Memory B cell (primary cell): ENCODE data around the gene SIGLEC1.

Experiments
- ATAC-seq: fragments of 150-1000 bp; cut with Tn5 transposase; 2 replicates; pipeline ENCODE4 v1.10.0; 2021; ENCODE audit warnings: low read depth, mild to moderate bottlenecking, moderate library complexity
- DNase-seq, 2 donors: peaks; one replicate each; pipeline ENCODE4 v3.0.0; 2022; ENCODE audit warnings: low spot score in 2 of 2
- H3K27ac Mint-ChIP-seq: one replicate; pipeline ENCODE4 v1.8.0; 2022; ENCODE audit warnings: mild to moderate bottlenecking, moderate library complexity, mixed read lengths
- H3K27me3 Mint-ChIP-seq: one replicate; pipeline ENCODE4 v1.8.0; 2022; ENCODE audit warnings: mixed read lengths
- H3K36me3 Mint-ChIP-seq: one replicate; pipeline ENCODE4 v1.8.0; 2022; ENCODE audit warnings: mild to moderate bottlenecking, mixed read lengths
- H3K4me1 Mint-ChIP-seq: one replicate; pipeline ENCODE4 v1.8.0; 2022; ENCODE audit warnings: mixed read lengths
- H3K4me3 Mint-ChIP-seq: one replicate; pipeline ENCODE4 v1.8.0; 2022; ENCODE audit warnings: mild to moderate bottlenecking, moderate library complexity, mixed read lengths
- H3K9me3 Mint-ChIP-seq: one replicate; pipeline ENCODE4 v1.8.0; 2022; ENCODE audit warnings: mixed read lengths

SIGLEC1 gene

GRCh38 chr20:3751305-3751674, 38.9 kb upstream of the SIGLEC1 start:
- ATAC-seq (no peak), DNase-seq (no peak)
- no peaks in the 10 kb centered on the region for H3K36me3 Mint-ChIP-seq
- H3K4me3 Mint-ChIP-seq, result peak overlapping the region; percentile 39
- H3K4me1 Mint-ChIP-seq, result peaks cover 6% of the 10 kb centered on the region
- H3K27ac Mint-ChIP-seq, result no peak overlapping the region
- H3K9me3 Mint-ChIP-seq, result no peaks in the 10 kb centered on the region
- no peaks in the 10 kb centered on the region for H3K27me3 Mint-ChIP-seq

DNA sequence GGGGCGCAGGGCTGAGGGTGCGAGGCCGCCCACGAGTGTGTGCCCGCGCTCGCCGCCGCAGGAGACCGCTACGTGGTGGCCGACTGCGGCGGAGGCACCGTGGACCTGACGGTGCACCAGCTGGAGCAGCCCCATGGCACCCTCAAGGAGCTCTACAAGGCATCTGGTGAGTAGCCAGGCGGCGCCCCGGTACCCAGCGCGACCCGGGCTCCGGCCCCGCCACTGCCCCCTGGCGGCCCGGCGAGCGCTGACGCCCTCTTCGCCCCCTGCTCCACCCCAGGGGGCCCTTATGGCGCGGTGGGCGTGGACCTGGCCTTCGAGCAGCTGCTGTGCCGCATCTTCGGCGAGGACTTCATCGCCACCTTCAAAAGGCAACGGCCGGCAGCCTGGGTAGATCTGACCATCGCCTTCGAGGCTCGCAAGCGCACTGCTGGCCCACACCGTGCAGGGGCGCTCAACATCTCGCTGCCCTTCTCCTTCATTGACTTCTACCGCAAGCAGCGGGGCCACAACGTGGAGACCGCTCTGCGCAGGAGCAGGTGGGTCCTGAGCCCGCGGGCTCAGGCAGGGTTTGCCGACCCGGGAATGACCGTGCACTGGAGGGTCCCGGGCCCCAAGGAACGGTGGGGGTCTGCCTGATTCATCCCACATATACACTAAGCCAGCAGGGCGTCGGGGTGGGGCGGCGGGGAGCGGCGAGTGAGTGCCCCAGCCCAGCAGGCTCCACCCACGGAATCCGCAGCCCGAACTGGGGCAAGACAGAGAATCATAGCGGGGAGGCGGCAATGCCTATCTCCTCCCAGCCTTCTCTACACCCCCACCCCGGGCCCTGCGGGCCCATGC, 37.5 kb upstream of the SIGLEC1 start:
- Mint-ChIP-seq H3K36me3 (no peaks in the 10 kb centered on the region), H3K4me3 (no peak overlapping the region), H3K27ac (no peak overlapping the region), H3K4me1 (peaks cover 9% of the 10 kb centered on the region), H3K9me3 (no peaks in the 10 kb centered on the region), H3K27me3 (peaks cover 8% of the 10 kb centered on the region)
- DNase-seq (peak in 1 of 2 donors; percentile 20), ATAC-seq (peak; percentile 38)

GRCh38 chr20:3749087-3749688, 36.8 kb upstream of the SIGLEC1 start:
- H3K36me3 Mint-ChIP-seq, result no peaks in the 10 kb centered on the region
- no peak for ATAC-seq
- H3K4me3 Mint-ChIP-seq, result no peak overlapping the region
- no peak overlapping the region for H3K27ac Mint-ChIP-seq
- peaks cover 15% of the 10 kb centered on the region for H3K4me1 Mint-ChIP-seq
- H3K27me3 Mint-ChIP-seq, result peaks cover 13% of the 10 kb centered on the region
- no peaks in the 10 kb centered on the region for H3K9me3 Mint-ChIP-seq
- DNase-seq, result no peak

GRCh38 chr20:3748073-3748472, 35.7 kb upstream of the SIGLEC1 start:
- no peak overlapping the region for H3K27ac Mint-ChIP-seq
- H3K4me1 Mint-ChIP-seq, result peaks cover 15% of the 10 kb centered on the region
- no peak for DNase-seq
- no peaks in the 10 kb centered on the region for H3K36me3 Mint-ChIP-seq
- no peak for ATAC-seq
- H3K9me3 Mint-ChIP-seq, result no peaks in the 10 kb centered on the region
- H3K27me3 Mint-ChIP-seq, result peaks cover 13% of the 10 kb centered on the region
- H3K4me3 Mint-ChIP-seq, result no peak overlapping the region

GRCh38 chr20:3747471-3747870, 35.1 kb upstream of the SIGLEC1 start:
- Mint-ChIP-seq H3K36me3 (no peaks in the 10 kb centered on the region), H3K27me3 (peaks cover 13% of the 10 kb centered on the region), H3K4me3 (no peak overlapping the region), H3K27ac (no peak overlapping the region), H3K4me1 (peaks cover 13% of the 10 kb centered on the region), H3K9me3 (no peaks in the 10 kb centered on the region)
- no peak for DNase-seq
- no peak for ATAC-seq

DNA sequence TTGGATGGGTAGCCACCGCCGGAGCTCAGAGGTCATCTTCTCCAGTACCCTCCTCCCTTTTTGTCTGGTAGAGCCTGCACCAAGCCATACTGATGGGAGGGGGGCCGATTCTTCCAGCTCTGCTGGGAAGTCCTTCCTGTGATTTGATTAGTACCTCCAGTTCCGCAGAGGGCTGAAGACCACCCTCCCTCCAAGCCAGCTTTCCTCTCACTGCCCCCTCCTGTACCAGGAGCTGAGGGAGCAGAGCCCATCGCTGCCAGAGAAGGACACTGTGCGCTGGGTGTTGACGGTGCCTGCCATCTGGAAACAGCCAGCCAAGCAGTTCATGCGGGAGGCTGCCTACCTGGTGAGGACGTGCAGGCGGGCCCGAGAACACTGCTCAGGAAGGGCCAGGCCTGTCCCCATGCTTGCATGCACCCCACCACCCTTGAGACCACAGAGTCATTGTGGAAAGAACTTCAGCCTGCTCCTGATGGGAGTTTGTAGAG, 33.3 kb upstream of the SIGLEC1 start:
- Mint-ChIP-seq H3K9me3 (no peaks in the 10 kb centered on the region), H3K4me1 (peaks cover 9% of the 10 kb centered on the region), H3K4me3 (peak overlapping the region; percentile 5), H3K27ac (no peak overlapping the region), H3K27me3 (peaks cover 17% of the 10 kb centered on the region), H3K36me3 (no peaks in the 10 kb centered on the region)
- no peak for DNase-seq
- no peak for ATAC-seq

GRCh38 chr20:3744806-3745685, 32.6 kb upstream of the SIGLEC1 start:
- Mint-ChIP-seq H3K9me3 (no peaks in the 10 kb centered on the region), H3K4me1 (peaks cover 9% of the 10 kb centered on the region), H3K36me3 (no peaks in the 10 kb centered on the region), H3K27me3 (peaks cover 21% of the 10 kb centered on the region), H3K4me3 (peak overlapping the region; percentile 69), H3K27ac (no peak overlapping the region)
- DNase-seq (peak; percentile 45 to 46), ATAC-seq (peak; percentile 70)

DNA sequence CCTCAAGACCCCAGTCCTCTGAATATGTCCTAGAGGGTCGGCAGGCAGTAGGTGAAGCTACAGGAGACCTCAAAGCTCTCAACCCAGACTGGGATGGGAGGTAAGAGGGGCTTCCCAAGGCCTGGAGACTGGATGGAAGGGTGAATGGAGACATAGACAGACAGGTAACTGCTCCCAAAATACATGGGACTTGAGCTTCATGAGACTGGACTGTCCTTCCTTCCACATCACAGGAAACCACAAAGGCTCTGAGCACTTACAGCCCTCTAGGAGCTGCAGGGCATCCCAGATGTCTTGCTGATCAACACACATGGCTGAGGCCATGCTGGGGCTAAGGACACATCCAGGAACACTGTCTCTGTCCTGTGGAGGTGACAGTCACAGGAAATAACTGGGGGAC, 31.6 kb upstream of the SIGLEC1 start:
- ATAC-seq, result no peak
- DNase-seq, result no peak
- H3K36me3 Mint-ChIP-seq, result no peaks in the 10 kb centered on the region
- no peak overlapping the region for H3K4me3 Mint-ChIP-seq
- H3K4me1 Mint-ChIP-seq, result peaks cover 9% of the 10 kb centered on the region
- H3K9me3 Mint-ChIP-seq, result no peaks in the 10 kb centered on the region
- H3K27me3 Mint-ChIP-seq, result peaks cover 21% of the 10 kb centered on the region
- no peak overlapping the region for H3K27ac Mint-ChIP-seq

- no peak for DNase-seq
- Mint-ChIP-seq H3K9me3 (no peaks in the 10 kb centered on the region), H3K4me1 (peaks cover 9% of the 10 kb centered on the region), H3K27ac (no peak overlapping the region), H3K4me3 (no peak overlapping the region), H3K36me3 (no peaks in the 10 kb centered on the region), H3K27me3 (peaks cover 21% of the 10 kb centered on the region)
- ATAC-seq, result no peak
Observed at GRCh38 chr20:3743251-3743650, 30.9 kb upstream of the SIGLEC1 start.

- ATAC-seq (no peak), DNase-seq (no peak)
- H3K27me3 Mint-ChIP-seq, result peaks cover 24% of the 10 kb centered on the region
- no peak overlapping the region for H3K4me3 Mint-ChIP-seq
- no peak overlapping the region for H3K27ac Mint-ChIP-seq
- no peaks in the 10 kb centered on the region for H3K36me3 Mint-ChIP-seq
- H3K4me1 Mint-ChIP-seq, result peaks cover 9% of the 10 kb centered on the region
- no peaks in the 10 kb centered on the region for H3K9me3 Mint-ChIP-seq
Observed at GRCh38 chr20:3741836-3742458, 29.5 kb upstream of the SIGLEC1 start.

DNA sequence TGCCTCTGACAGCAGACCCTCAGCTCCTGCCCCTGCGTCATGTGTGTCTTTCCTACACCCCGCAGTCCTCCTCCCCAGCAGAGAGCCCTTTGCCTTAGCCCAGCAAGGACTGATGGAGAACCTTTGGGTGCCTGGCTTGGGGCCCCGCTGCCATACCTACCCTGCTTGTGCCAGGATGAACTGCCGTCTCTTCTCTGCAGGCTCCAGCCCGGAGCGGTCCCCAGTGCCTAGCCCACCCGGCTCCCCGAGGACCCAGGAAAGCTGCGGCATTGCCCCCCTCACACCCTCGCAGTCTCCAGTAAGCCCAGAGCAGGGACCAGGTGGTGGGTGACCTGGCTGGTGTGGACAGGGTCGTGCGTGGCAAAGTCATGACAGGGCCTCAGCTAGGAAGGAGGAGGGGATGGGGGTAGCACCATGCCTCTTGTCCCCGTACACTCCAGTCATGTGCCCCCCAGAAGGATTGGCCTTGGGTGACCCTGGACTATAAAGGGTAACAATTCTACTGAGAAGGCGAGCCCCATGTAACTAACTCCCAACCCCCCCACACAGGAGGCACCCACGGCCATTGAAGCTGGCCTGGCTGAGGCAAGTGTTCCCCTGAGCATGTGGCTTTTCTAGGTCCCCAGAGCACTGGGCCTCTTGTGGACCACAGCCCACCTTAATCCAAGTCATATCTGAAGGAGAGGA, 28.4 kb upstream of the SIGLEC1 start:
- DNase-seq, result no peak
- Mint-ChIP-seq H3K27me3 (peaks cover 24% of the 10 kb centered on the region), H3K27ac (no peak overlapping the region), H3K4me1 (peaks cover 9% of the 10 kb centered on the region), H3K9me3 (no peaks in the 10 kb centered on the region), H3K36me3 (no peaks in the 10 kb centered on the region), H3K4me3 (no peak overlapping the region)
- no peak for ATAC-seq

DNA sequence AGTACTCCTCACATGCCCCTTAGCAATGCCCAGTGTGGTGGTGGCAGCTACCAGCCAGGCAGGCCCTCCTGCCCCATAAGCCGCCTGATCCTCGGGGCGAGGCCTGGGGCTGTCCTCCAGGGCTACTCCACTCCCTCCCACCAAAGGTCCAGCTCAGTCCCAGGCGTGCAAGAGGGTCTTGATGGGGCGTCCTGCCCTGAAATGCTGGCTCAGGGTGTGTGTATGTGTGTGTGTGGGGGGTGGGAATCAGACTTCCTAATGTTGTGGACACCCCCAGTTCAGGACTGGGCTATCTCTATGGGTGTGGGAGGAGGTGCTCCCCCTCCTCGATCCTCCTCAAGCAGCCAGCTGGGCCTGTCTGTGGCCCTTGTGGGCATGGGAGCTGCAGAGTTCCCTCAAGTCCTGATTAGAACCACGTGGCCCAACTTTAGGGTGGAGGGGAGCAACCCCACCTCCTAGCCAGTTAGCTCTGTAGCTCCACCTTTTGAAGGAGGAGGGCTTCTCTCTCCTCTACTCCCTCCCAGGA, 27.6 kb upstream of the SIGLEC1 start:
- H3K4me1 Mint-ChIP-seq, result peaks cover 6% of the 10 kb centered on the region
- no peaks in the 10 kb centered on the region for H3K9me3 Mint-ChIP-seq
- no peak for ATAC-seq
- no peak overlapping the region for H3K4me3 Mint-ChIP-seq
- DNase-seq, result no peak
- peaks cover 21% of the 10 kb centered on the region for H3K27me3 Mint-ChIP-seq
- H3K27ac Mint-ChIP-seq, result no peak overlapping the region
- no peaks in the 10 kb centered on the region for H3K36me3 Mint-ChIP-seq
